HG03521 (cell line): Measurements from ENCODE around the gene OSBPL10.
"Not testable (repeated sequence)": the region's sequence is repeated elsewhere in the genome, so short reads cannot be mapped to it uniquely, and the experiment has no call there.

Experiments
- ATAC-seq: cut with Tn5 transposase; IDR thresholded peaks from one replicate; pipeline ENCODE4 v1.9.1; 2021; ENCODE audit warnings: mild to moderate bottlenecking, moderate library complexity; ENCODE audit not compliant: unreplicated experiment

The OSBPL10 gene

DNA sequence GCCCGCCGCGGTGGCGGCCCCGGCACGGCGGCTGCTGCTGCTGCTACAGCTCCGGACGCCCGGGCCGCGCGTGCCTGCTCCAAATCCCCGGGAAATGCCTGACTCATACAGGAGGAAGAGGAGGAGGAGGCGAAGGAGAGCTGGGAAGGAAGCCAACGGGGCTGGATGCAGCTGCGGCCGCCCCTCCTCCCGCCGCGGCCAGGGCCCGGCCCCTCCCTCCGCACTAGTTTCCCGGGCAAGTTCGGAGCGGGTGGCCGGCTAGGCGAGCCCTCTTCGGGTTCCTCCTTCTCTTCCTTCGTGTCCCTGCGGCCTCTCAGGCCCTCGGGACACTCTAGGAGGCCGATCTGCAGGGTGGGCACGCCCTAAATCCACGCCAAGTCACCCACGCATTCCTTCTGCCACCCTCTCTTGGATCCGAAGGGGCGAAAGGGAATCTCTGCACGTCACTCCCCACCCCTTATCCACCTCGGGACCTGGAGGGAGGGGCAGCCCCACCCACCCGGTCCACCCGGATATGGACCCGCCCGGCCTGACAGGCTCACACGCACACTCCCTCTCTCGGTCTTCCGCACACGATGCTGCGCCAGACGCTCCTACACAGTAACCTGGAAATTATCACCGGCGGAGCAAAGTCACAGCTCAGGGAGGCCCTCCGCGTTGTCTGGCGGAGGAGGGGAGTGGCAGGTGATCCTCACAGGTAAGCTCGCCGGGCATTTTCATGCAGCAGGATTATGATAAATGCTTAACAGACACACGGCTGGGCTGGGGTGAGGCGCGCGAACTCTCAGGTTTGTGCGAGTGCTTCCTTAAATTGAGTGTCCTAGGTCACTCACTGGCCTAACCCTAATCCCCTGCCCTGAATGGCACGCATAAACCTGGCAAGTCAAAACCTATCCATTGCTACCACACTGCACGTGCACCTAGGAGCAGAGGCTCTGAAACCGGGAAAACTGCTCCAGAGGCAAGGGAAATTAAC, at the start of gene OSBPL10, which contains the start of gene ZNF860:
Gene OSBPL10 (minus strand): TSS at position 57 of the 976 bp plus-strand sequence. CDS start 83 bp downstream, outside the sequence.
Gene ZNF860 (plus strand): TSS at position 545 of the 976 bp plus-strand sequence. CDS start 7,330 bp downstream, outside the sequence.
- peak; percentile 10 for ATAC-seq

GRCh38 chr3:32026593-32026992, 45.5 kb upstream of the OSBPL10 start:
- ATAC-seq: no peak

DNA sequence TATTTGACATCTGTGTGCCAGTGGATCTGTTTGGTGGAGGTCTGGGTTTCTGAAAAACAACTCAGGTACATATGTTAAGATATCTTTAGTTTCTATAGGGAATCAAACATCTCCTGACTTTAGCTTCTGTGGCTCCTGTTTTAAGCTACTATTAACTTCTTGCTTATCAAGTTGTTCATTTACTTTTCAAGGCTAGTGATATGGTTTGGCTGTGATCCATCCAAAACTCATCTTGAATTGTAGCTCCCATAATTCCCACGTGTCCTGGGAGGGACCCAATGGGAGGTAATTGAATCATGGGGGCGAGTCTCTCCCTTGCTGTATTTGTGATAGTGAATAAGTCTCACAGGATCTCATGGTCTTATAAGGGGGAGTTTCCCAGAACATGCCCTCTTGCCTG, 41.9 kb upstream of the OSBPL10 start:
- ATAC-seq: no peak

DNA sequence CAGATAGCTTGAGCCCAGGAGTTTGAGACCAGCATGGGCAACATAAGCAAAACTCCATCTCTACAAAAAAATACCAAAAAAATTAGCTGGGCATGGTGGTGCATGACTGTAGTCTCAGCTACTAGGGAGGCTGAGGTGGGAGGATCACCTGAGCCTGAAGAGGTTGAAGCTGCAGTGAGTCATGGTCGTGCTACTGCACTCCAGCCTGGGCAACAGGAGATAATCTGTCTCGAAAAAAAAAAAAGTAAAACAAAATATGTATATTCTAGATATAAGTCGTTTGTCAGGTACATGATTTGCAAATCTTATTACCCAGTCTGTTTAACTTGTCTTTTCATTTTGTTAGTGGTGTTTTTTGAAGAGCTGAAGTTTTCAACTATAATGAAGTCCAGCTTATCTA, 40.7 kb upstream of the OSBPL10 start:
- ATAC-seq: no peak

DNA sequence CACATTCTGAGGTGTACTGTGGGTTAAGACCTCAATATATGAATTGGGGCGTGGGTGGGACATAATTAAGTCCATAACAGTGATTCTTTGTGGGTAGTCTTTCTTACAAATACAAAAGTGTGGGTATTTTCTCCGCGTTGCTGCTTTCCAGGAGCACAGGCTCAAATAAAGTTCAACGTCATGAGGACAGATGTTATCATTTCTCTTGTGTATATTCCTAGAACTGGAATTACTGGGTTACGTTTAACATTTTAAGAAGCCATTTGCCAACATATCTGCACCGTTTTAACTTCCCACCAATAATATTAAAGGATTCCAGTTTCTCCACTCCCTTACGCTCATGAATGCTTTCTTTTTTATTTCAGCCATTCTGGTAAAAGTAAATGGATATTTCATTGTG, 40.1 kb upstream of the OSBPL10 start:
- no peak for ATAC-seq

DNA sequence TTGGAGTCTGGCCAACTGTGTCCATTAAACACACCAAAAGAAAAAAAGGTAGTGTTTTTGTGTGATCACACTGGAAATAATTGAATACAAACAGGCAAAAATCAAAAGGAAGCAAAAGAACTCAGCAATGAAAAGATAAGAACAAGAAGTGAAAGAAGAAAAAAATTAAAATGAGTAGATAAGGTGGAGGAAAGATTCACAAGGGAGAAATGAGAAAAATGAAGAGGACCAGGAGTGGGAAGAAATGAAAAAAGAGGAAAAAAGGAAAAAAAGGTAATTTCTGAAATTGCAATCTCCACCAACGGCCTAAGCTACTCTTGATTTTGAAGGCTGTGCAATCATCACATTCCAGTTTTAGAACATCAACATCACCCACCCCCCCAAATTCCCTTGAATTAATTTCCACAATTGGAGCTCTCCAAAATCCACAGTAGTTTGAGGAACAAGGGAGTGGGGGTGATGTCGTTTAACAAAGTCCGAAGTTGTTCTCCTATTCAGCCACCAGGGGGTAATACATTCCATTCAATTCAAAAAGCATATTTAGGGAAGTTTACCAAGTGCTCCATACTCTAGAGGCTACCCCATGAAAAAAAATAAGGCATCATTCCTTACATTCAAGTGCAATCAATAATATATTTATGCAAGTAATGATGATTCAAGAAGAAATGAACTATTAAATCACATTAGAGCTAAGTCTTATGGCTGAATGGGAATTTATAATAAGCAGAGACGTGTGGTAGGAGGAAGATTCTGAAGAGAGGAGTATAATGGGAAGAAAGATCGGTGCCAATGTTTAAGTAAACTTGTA, 37.9 kb upstream of the OSBPL10 start:
- no peak for ATAC-seq

DNA sequence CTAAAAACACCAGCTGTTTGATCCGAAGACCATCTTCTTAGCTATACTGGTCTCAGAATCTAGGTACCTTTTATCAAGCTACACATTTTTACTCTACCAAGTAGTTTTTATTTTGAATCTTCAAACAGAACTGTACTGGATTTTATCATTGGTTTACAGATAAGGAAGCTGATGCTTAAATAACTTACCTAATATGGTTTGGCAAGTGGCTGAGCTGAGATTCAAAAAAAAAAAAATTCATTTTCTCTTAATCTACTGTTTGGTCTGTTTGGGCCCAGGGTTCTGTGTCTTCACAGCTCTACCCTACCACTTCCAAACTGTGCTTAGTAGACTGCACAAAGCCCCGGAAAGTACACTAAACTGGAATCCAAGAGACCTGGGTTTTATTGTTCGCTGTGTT, 36.2 kb upstream of the OSBPL10 start:
- no peak for ATAC-seq

DNA sequence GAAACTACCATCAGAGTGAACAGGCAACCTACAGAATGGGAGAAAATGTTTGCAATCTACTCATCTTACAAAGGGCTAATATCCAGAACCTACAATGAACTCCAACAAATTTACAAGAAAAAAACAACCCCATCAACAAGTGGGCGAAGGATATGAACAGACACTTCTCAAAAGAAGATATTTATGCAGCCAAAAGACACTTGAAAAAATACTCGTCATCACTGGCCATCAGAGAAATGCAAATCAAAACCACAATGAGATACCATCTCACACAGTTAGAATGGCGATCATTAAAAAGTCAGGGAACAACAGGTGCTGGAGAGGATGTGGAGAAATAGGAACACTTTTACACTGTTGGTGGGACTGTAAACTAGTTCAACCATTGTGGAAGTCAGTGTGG, 34.6 kb upstream of the OSBPL10 start:
- not testable (repeated sequence) for ATAC-seq

DNA sequence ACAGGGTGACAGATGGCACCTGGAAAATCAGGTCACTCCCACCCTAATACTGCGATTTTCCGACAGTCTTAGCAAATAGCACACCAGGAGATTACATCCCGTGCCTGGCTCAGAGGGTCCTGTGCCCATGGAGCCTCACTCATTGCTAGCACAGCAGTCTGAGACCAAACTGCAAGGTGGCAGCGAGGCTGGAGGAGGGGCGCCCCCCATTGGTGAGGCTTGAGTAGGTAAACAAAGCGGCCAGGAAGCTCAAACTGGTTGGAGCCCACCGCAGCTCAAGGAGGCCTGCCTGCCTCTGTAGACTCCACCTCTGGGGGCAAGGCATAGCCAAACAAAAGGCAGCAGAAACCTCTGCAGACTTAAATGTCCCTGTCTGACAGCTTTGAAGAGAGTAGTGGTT, 29.6 kb upstream of the OSBPL10 start:
- not testable (repeated sequence) for ATAC-seq

DNA sequence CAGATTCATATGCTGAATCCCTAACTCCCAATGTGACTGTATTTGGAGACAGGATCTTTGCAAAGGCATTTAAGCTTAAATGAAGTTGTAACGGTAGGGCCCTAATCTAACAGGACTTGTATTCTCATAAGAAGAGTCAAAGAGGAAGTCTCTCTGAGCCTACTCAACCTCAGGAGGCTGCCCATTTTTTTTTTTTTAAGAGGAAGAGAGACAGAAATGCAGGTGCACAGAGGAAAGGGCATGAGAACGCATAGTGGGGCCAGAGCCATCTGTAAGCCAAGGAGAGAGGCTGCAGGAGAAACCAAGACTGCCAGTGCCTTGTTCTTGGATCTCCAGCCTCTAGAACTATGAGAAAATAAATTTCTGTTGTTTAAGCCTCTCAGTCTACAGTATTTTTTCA, 28.9 kb upstream of the OSBPL10 start:
- no peak for ATAC-seq

- ATAC-seq: no peak
Observed at GRCh38 chr3:32009101-32009500, 28.0 kb upstream of the OSBPL10 start.

DNA sequence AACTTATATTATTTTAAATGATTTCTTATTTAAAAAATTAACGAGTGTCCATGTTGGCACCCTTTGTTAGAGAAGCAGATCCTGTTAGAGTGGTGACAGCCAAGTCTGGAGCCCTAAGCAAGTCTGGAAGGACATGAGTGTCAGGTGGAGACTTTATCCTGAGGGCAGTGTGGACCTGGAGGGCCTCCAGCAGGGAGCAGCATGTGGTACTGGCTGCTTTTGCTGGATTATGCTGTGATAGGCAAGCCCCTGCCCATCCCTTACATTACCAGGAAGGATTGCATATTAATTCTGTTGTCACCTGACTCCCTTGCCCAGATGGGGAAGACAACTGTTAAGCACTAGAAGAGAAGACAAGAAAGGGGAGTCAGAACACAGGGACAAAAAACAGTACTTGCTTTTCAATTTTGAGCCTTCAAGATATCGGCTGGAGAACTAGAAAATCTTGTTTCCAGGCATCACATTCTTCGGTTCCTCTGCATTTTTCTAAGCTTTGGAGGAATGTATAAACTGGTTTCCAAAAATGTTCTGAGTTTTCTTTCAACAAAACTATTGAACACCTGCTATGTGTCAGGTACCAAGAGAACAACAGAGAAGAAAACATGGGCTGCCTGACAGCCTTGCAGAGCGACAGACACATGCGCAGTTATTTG, 23.2 kb upstream of the OSBPL10 start:
- ATAC-seq: no peak

GRCh38 chr3:32003380-32003779, 22.3 kb upstream of the OSBPL10 start:
- ATAC-seq: no peak

DNA sequence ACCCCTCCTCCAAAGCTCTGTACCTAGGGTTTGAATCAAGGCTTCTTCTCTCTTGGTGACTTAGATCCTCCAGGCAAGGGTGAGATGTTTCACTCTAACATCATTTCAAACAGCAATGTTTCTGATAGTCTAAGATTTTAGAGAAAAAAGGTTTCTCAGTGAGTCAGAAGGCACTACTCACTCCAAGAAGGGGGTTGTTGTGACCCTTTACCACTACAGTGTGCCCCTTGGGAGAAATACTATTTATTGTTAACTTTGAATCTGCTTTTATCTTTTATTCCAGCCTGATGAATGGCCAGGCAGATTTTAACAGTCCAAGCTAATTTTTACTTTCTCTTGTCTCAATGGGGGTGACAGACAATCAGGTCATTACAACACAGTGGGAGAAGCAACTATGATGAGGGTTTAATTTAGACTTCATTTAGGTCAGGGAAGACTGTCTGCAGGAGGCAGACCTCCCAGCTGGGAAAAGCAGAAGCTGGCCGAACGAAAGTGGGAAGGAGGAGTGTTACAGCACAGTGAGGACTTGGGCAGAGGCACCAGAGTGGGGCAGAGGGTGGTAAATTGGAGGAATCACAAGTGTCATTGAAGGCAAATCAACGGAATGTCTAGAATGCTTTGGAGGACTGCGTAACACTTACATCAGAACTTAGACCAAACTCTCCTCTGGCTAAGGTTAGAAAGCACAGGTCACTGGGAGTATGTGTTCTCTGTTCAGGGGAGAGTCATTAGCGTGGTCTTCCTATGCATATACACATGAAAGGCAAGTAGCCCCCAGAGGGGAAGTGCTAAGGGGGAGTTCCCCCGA, 21.7 kb upstream of the OSBPL10 start:
- no peak for ATAC-seq

DNA sequence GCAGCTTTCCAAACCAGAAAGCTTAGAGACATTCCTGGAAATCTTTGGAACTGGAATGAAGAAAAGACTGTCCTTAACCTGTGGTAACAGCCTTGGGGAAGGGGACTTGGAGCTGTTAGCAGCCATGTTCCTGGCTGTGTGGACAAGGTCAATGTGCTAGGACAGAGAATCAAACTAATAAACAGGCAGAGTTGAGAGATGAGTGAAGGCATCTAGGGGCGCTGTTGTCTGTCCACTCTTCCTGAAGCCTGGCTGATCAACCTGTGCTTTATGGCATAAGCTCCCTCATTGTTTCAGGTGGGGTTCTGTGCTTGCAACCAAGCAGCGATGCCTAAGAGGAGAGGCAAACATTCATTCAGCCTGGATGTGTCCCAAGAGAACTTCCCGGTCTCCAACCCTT, 19.8 kb upstream of the OSBPL10 start:
- ATAC-seq: no peak

GRCh38 chr3:31999907-32000439, 18.9 kb upstream of the OSBPL10 start:
- ATAC-seq: no peak

DNA sequence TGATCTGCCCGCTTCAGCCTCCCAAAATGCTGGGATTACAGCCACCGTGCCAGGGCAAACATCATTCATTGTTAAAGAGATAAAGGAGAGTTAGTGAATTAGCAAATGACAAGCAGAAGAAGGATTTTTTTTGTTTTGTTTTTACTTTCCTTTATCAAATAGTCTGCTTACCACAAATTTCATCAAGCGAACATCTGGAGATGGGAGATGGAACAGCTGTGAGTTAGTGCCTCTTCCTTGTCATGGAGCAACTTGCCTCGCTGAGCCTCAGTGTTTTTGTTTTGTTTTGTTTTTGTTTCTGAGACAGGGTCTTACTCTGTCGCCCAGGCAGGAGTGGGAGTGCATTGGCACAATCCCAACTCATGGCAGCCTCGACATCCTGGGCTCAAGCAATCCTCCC, 16.4 kb upstream of the OSBPL10 start:
- no peak for ATAC-seq

- ATAC-seq: no peak
Observed at GRCh38 chr3:31996195-31996594, 15.1 kb upstream of the OSBPL10 start.

DNA sequence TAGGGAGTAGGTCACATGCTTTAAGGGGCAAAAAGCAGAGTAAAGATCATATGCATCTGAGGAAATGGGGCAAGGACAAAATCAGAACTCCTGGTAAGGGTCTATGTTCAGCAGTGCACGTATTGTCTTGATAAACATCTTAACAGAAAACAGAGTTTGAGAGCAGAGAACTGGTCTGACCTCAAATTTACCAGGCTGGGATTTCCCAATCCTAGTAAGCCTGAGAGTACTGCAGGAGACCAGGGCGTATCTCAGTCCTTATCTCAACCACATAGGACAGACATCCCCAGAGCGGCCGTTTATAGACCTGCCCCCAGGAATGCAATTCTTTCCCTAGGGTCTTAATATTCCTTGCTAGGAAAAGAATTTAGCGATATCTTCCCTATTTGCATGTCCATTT, 14.0 kb upstream of the OSBPL10 start:
- not testable (repeated sequence) for ATAC-seq

- ATAC-seq: no peak
Observed at GRCh38 chr3:31993843-31994242, 12.8 kb upstream of the OSBPL10 start.
